CD4-positive, alpha-beta T cell (primary cell): Measurements from ENCODE around the gene PITPNM3. TPM values are rescaled to one million over a fixed set of nuclear protein-coding genes. Genes with fewer than 3 reads are reported as not detected.

Experiments used
- ATAC-seq: fragments of 200-7000 bp; cut with Tn5 transposase; one replicate; pipeline ENCODE4 v1.10.0; 2022; ENCODE audit warnings: mild to moderate bottlenecking; ENCODE audit not compliant: poor library complexity
- CTCF ChIA-PET: fragments of 350-600 bp; sonication (Branson Sonifier 250); formaldehyde crosslinking; loops from one replicate; lab custom pipeline; 2021; ENCODE audit warnings: antibody characterized with exemption, inconsistent platforms; lab: Charles Lee
- POLR2A ChIA-PET: fragments of 350-600 bp; sonication (Branson Sonifier 250); formaldehyde crosslinking; loops from one replicate; lab custom pipeline; 2021; ENCODE audit warnings: antibody characterized with exemption, inconsistent platforms; lab: Charles Lee
- DNase-seq, 14 experiments: peaks; one replicate each; pipeline ENCODE4 v3.0.0-alpha.2; 2013 to 2020; ENCODE audit warnings: mixed read lengths in 2 of 14
- H3K27ac ChIP-seq, 2 donors: one replicate each; pipeline versions ENCODE4 v1.5.1 to v1.7.0; 2013; ENCODE audit warnings: low read length in 2 of 2, low read depth in 1 of 2, mild to moderate bottlenecking in 1 of 2
- H3K27me3 ChIP-seq, 2 experiments: 1 replicate in 1 of 2; 2 replicates in 1 of 2; pipeline versions ENCODE4 v1.6.1 to v1.7.0; 2013; ENCODE audit warnings: low read length in 2 of 2, control low read depth in 1 of 2, mild to moderate bottlenecking in 1 of 2, moderate library complexity in 1 of 2; ENCODE audit not compliant: insufficient read depth in 2 of 2, control insufficient read depth in 1 of 2
- H3K36me3 ChIP-seq: one replicate; pipeline ENCODE4 v1.6.1; 2013; ENCODE audit warnings: low read length, control low read depth; ENCODE audit not compliant: insufficient read depth
- H3K4me1 ChIP-seq: one replicate; pipeline ENCODE4 v1.6.1; 2013; ENCODE audit warnings: low read length, control low read depth; ENCODE audit not compliant: insufficient read depth
- H3K4me3 ChIP-seq: one replicate; pipeline ENCODE4 v1.5.1; 2013; ENCODE audit warnings: mild to moderate bottlenecking, low read length, moderate library complexity
- H3K9me3 ChIP-seq, 2 experiments: 1 replicate in 1 of 2; 2 replicates in 1 of 2; pipeline versions ENCODE4 v1.6.1 to v1.7.0; 2013; ENCODE audit warnings: low read length in 2 of 2, mild to moderate bottlenecking in 2 of 2, control low read depth in 1 of 2, moderate library complexity in 1 of 2; ENCODE audit not compliant: control insufficient read depth in 1 of 2, insufficient read depth in 1 of 2
- H3K27ac Mint-ChIP-seq: one replicate; pipeline ENCODE4 v1.8.0; 2020; ENCODE audit warnings: mixed read lengths
- H3K27me3 Mint-ChIP-seq: one replicate; pipeline ENCODE4 v1.8.0; 2021; ENCODE audit warnings: mixed read lengths
- H3K36me3 Mint-ChIP-seq: one replicate; pipeline ENCODE4 v1.8.0; 2021; ENCODE audit warnings: low read depth, mixed read lengths
- H3K4me1 Mint-ChIP-seq: one replicate; pipeline ENCODE4 v1.8.0; 2021; ENCODE audit warnings: low read depth, mixed read lengths
- H3K4me3 Mint-ChIP-seq: one replicate; pipeline ENCODE4 v1.8.0; 2020; ENCODE audit warnings: mild to moderate bottlenecking, mixed read lengths
- H3K9me3 Mint-ChIP-seq: one replicate; pipeline ENCODE4 v1.8.0; 2020; ENCODE audit warnings: mixed read lengths
- intact Hi-C, 2 experiments: fragments of 100-400 bp; cut with DNase I in 1 of 2; cut with micrococcal nuclease in 1 of 2; formaldehyde crosslinking; loops; one replicate each; pipeline versions ENCODE4 v1.15.1 to v1.9.0; 2023 to 2025; cut with DNase I, micrococcal nuclease
- total RNA-seq, 174 experiments: library from RNA in 2 of 174; stranded (reverse) in 2 of 174; gene quantifications; one replicate each; pipeline ENCODE4 v1.2.3 and lab custom pipeline; 2021 to 2026
- TF ChIP-seq, protein P1 (sequence below): fragments of 200-600 bp; IDR thresholded peaks from one replicate; pipeline ENCODE4 v1.8.0; 2022; ENCODE audit warnings: antibody characterized with exemption, mild to moderate bottlenecking

PITPNM3 gene
- total RNA-seq, 2 experiments from 2014 or later = 0.34 to 0.41 TPM

DNA sequence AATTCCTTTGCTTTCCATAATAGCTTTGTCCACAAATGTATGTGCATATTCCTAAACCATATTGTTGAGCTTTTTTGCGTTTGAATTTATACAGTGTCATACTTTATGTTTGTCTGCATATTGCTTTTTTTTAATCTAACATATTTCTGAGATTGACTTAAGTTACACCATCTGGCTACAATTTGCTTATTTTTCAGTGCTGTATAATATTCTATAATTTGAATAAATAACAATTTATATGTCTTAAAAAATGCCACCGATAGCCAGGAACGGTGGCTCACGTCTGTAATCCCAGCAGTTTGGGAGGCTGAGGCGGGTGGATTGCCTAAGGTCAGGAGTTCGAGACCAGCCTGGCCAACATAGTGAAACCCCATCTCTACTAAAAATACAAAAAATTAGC is 113.6 kb downstream of the PITPNM3 start:
- ChIA-PET CTCF (interaction anchor here (1.4 kb wide), 1 partner anchor 855 kb away, joined by 4 read pairs; no protein-coding TSS in a partner anchor), POLR2A (no interaction called here)
- H3K4me1 Mint-ChIP-seq = peaks cover 13% of the 10 kb centered on the region
- TF ChIP-seq, protein P1, sequence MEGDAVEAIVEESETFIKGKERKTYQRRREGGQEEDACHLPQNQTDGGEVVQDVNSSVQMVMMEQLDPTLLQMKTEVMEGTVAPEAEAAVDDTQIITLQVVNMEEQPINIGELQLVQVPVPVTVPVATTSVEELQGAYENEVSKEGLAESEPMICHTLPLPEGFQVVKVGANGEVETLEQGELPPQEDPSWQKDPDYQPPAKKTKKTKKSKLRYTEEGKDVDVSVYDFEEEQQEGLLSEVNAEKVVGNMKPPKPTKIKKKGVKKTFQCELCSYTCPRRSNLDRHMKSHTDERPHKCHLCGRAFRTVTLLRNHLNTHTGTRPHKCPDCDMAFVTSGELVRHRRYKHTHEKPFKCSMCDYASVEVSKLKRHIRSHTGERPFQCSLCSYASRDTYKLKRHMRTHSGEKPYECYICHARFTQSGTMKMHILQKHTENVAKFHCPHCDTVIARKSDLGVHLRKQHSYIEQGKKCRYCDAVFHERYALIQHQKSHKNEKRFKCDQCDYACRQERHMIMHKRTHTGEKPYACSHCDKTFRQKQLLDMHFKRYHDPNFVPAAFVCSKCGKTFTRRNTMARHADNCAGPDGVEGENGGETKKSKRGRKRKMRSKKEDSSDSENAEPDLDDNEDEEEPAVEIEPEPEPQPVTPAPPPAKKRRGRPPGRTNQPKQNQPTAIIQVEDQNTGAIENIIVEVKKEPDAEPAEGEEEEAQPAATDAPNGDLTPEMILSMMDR = no peak
- DNase-seq (no peak), ATAC-seq (no peak)
- no peak overlapping the region for H3K4me3 ChIP-seq
- no peaks in the 10 kb centered on the region for H3K36me3 ChIP-seq
- no peak overlapping the region for H3K27ac ChIP-seq
- peaks cover 0 to 11% of the 10 kb centered on the region in 2 experiments for H3K27me3 ChIP-seq
- H3K9me3 ChIP-seq = no peaks in the 10 kb centered on the region
- H3K9me3 Mint-ChIP-seq = no peaks in the 10 kb centered on the region
- no peak overlapping the region for H3K4me3 Mint-ChIP-seq
- intact Hi-C loops = no loop called here
- H3K36me3 Mint-ChIP-seq = no peaks in the 10 kb centered on the region
- peaks cover 17% of the 10 kb centered on the region for H3K4me1 ChIP-seq
- no peak overlapping the region for H3K27ac Mint-ChIP-seq
- H3K27me3 Mint-ChIP-seq = peaks cover 20% of the 10 kb centered on the region

DNA sequence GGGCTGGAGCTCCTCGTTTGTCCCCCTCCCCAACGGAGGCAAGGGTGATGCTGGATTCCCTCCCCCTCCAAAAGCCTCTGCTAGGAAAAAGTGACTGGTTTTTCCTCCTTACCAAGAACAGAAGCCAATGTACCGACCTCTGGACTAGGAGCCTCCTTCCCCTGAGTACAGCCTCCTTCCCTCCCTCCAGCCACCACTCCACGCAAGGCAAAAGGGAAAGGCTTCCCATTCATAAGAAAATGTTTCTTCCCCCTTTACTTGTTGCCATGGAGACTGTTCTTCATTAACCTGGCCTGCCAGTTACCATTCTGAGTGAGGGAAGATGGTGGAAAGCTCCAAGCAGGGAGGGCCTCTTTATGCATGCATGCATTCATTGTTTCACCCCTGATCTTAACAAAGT is 116.4 kb downstream of the PITPNM3 start:
- H3K27me3 ChIP-seq = peaks cover 5 to 11% of the 10 kb centered on the region in 2 experiments
- no peaks in the 10 kb centered on the region for H3K9me3 ChIP-seq
- Mint-ChIP-seq H3K27ac (no peak overlapping the region), H3K27me3 (peaks cover 37% of the 10 kb centered on the region), H3K9me3 (no peaks in the 10 kb centered on the region), H3K4me3 (no peak overlapping the region), H3K36me3 (no peaks in the 10 kb centered on the region), H3K4me1 (peaks cover 18% of the 10 kb centered on the region)
- ATAC-seq = no peak
- no peak overlapping the region for H3K4me3 ChIP-seq
- CTCF ChIA-PET = no interaction called here
- no peak for DNase-seq
- H3K27ac ChIP-seq = no peak overlapping the region
- POLR2A ChIA-PET = no interaction called here
- TF ChIP-seq, protein P1 = no peak
- no peaks in the 10 kb centered on the region for H3K36me3 ChIP-seq
- intact Hi-C loops = loop anchor here (5.0 to 10.0 kb wide), 2 partner anchors 735 to 1023 kb away; partner anchors contain the start of gene NUP88 (in 1 of the 2)
- peaks cover 21% of the 10 kb centered on the region for H3K4me1 ChIP-seq

DNA sequence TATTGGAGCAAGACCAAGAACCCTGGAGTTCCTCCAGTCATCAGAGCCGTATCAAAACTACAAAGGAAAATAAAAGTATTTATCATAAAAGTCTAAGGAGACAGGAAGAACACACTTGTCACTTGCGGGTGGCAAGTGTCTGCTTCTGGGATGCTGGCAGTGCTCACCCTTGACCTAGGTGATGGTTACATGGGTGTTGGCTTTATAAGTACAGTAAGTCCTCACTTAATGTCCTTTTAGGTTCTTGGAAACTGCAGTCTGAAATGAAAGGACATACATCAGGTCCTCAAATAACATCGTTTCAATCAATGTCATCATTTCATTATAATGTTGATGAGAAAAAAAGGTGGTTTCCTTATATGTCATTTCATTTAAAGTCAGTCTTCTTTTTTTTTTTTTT is 118.4 kb downstream of the PITPNM3 start:
- Histone ChIP-seq H3K4me3 (no peak overlapping the region), H3K9me3 (no peaks in the 10 kb centered on the region), H3K4me1 (peaks cover 3% of the 10 kb centered on the region), H3K27me3 (peaks cover 5 to 11% of the 10 kb centered on the region in 2 experiments), H3K27ac (no peak overlapping the region), H3K36me3 (no peaks in the 10 kb centered on the region)
- Mint-ChIP-seq H3K4me3 (no peak overlapping the region), H3K9me3 (no peaks in the 10 kb centered on the region), H3K36me3 (no peaks in the 10 kb centered on the region), H3K27me3 (peaks cover 37% of the 10 kb centered on the region), H3K4me1 (peaks cover 5% of the 10 kb centered on the region), H3K27ac (no peak overlapping the region)
- DNase-seq (no peak), ATAC-seq (no peak)
- intact Hi-C loops = loop anchor here (5.0 to 10.0 kb wide), 2 partner anchors 733 to 1021 kb away; partner anchors contain the start of gene NUP88 (in 1 of the 2)
- POLR2A ChIA-PET = no interaction called here
- CTCF ChIA-PET = interaction anchor here (0.6 kb wide), 1 partner anchor 1149 kb away, joined by 4 read pairs; no protein-coding TSS in a partner anchor
- TF ChIP-seq, protein P1 = no peak
